Measurements from ENCODE around the gene SERPINI1. TPM values are rescaled to one million over a fixed set of nuclear protein-coding genes. Genes with fewer than 3 reads are reported as not detected.

SERPINI1 gene
- total RNA-seq, 4 donors from 2014 or later: 0.54 to 4.1 (median 1.2) TPM; not detected in 1

DNA sequence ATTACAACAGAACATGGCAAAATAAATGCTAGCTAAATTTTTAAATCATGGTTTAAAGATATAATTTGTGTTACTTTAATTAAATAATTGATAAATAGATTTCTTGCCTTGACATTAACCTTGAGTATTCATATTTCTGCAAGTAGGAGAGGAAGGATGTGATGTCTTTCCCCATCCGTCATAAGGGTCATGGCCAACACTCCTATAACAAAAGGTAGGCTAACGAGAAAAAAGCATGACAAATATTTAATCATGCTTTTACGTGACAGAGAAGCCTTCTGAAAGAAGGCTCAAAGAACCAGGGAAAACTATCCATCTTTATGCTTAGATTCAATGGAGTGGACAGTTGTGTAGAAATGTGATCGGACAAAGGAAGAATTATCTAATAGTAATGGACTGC is 135.2 kb downstream of the SERPINI1 start:
- H3K4me1 ChIP-seq: no peaks in the 10 kb centered on the region
- no peak overlapping the region for H3K4me3 ChIP-seq
- no peaks in the 10 kb centered on the region for H3K9me3 ChIP-seq
- no peak overlapping the region for H3K27ac ChIP-seq
- H3K27me3 ChIP-seq: no peaks in the 10 kb centered on the region
- H3K36me3 ChIP-seq: no peaks in the 10 kb centered on the region
- TF ChIP-seq, protein P1, sequence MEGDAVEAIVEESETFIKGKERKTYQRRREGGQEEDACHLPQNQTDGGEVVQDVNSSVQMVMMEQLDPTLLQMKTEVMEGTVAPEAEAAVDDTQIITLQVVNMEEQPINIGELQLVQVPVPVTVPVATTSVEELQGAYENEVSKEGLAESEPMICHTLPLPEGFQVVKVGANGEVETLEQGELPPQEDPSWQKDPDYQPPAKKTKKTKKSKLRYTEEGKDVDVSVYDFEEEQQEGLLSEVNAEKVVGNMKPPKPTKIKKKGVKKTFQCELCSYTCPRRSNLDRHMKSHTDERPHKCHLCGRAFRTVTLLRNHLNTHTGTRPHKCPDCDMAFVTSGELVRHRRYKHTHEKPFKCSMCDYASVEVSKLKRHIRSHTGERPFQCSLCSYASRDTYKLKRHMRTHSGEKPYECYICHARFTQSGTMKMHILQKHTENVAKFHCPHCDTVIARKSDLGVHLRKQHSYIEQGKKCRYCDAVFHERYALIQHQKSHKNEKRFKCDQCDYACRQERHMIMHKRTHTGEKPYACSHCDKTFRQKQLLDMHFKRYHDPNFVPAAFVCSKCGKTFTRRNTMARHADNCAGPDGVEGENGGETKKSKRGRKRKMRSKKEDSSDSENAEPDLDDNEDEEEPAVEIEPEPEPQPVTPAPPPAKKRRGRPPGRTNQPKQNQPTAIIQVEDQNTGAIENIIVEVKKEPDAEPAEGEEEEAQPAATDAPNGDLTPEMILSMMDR (IDR thresholded peaks at IDR 0.05): no peak
- no peak for TF ChIP-seq POLR2A (IDR thresholded peaks at IDR 0.05)
- no peak for DNase-seq

DNA sequence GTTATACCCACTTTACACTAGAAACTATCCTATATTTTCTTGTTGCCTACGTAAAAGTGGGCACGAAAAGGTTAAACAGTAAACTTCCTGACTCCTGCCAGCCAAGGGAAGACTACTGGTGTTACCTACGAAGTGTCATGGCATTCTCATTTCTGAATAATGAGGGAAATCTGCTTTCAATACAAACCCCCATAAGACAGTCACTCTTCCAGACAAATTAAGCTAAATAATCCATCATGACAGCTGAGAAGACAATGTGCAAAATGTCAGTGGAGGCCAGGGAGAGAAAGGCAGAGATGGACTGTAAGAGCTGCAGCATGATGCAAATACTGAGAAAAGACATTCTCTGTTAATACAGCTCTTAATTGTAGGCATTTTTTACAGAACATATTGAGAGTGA is 136.5 kb downstream of the SERPINI1 start:
- H3K4me1 ChIP-seq: no peaks in the 10 kb centered on the region
- no peaks in the 10 kb centered on the region for H3K27me3 ChIP-seq
- H3K27ac ChIP-seq: no peak overlapping the region
- H3K4me3 ChIP-seq: no peak overlapping the region
- no peak for TF ChIP-seq POLR2A (IDR thresholded peaks at IDR 0.05)
- TF ChIP-seq, protein P1 (IDR thresholded peaks at IDR 0.05): no peak
- H3K9me3 ChIP-seq: no peaks in the 10 kb centered on the region
- H3K36me3 ChIP-seq: no peaks in the 10 kb centered on the region
- no peak for DNase-seq

DNA sequence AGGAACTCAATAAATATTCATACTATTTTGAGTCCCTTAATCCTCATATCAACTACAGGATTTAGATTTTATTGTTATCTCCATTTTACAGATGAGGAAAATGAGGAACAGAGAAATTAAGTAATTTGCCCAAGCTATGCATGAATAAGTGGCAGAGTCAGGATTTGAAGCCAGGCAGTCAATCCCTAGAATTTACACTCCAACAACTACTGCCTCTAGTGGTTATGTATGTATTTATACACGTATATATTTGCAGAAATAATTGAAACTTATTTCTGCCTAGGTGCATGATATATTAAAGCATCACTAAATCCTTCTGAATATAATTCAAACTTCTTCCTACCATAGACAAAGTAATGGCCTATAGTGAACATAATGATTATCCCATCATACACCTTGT is 137.4 kb downstream of the SERPINI1 start:
- Histone ChIP-seq H3K9me3 (no peaks in the 10 kb centered on the region), H3K4me1 (no peaks in the 10 kb centered on the region), H3K27me3 (no peaks in the 10 kb centered on the region), H3K4me3 (no peak overlapping the region), H3K27ac (no peak overlapping the region), H3K36me3 (no peaks in the 10 kb centered on the region)
- TF ChIP-seq, protein P1 (IDR thresholded peaks at IDR 0.05): peak in 3 of 6 experiments; percentile 8 to 12 (median 11)
- TF ChIP-seq POLR2A (IDR thresholded peaks at IDR 0.05): no peak
- DNase-seq: no peak

DNA sequence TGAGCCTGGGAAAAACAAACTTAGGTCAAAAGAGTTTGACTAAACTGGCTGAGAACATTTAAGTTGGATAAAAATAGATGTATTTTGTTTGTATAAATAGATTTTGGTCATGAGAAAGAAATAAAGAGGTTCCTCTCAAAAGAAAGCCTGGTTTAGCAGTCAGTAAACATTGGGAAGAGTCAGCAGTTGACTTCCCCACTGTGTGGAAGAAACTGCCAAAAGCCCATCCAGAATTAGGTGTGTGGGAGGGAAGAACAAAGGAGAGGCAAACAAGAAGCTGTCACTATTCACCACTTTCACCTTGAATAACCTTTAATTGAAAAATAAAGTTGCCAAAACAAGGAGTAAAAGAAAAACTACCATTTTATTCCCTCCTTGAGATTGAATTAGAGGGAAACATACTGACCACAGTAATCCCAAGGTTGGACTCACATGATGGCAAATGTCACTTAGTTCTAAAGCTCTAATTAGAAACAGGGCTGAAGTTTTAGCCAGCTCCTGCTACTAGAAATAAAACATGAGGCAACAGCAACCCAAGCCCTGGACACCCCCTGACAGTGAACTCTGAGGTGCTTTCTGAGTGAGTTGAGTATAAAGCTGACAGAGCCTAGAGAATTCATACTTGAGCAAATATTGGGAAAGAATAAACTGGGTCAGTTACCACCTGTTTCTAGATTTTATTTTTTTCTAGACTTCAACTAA is 139.3 kb downstream of the SERPINI1 start:
- no peak for DNase-seq
- H3K36me3 ChIP-seq: no peaks in the 10 kb centered on the region
- no peaks in the 10 kb centered on the region for H3K27me3 ChIP-seq
- H3K4me3 ChIP-seq: no peak overlapping the region
- no peaks in the 10 kb centered on the region for H3K9me3 ChIP-seq
- TF ChIP-seq POLR2A (IDR thresholded peaks at IDR 0.05): no peak
- TF ChIP-seq, protein P1 (IDR thresholded peaks at IDR 0.05): no peak
- H3K4me1 ChIP-seq: no peaks in the 10 kb centered on the region
- H3K27ac ChIP-seq: no peak overlapping the region

Small RNA genes within 50 kb of the gene (small RNA-seq; reads per million reads assigned to genes)
- 0 reads per million in 2 donors for gene HMGN1P8

Other genes starting within 250 kb of the SERPINI1 start
- gene WDR49, start 81.8 kb upstream of the SERPINI1 start, total RNA-seq: 10 to 100 TPM in 1 of 4 donors, 1 to 10 TPM in 2, not detected in 1; 1.5 to 11.4 (median 3.0) TPM
- 10 to 100 TPM; 53.9 to 99.9 (median 78.8) TPM for gene PDCD10, start 829 bp upstream of the SERPINI1 start, total RNA-seq